ENCODE results near the gene CYTH1. TPM values are rescaled to one million over a fixed set of nuclear protein-coding genes. Genes with fewer than 3 reads are reported as not detected.

Gene CYTH1
- total and polyA plus RNA-seq, 10 of the 15 experiments (the other 5 are each of a cell fraction or from before 2014, with no cell fraction given): 6.6 to 188 (median 145) TPM

DNA sequence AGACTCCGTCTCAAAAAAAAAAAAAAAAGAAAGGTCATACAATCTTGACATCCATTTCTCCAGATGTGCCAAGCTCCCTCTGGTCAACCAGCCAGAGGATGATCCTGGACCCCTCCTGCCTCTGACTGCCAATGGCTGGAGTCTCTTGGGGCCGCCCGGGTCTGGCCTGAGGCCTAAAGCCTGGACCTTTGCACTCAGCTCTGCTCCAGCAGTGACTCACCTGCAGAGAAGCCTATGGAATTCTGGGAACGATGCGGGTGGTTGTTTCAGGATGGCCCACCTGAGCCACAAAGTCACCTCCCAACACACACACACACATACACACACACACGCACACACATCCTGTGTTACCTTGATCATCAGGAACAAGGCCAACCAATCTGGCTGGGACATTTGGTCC, 140.8 kb downstream of the CYTH1 start:
- RAD21 ChIA-PET (ENCODE audit: unreplicated experiment): no interaction called here
- intact Hi-C loops (cut with micrococcal nuclease; ENCODE audit: unreplicated experiment): no loop called here
- Histone ChIP-seq H3K36me3 (ENCODE audit: control insufficient read depth in 2 of 2, insufficient read depth in 2 of 2, low read length in 1 of 2) (no peaks in the 10 kb centered on the region), H3K4me3 (no peak overlapping the region), H3K4me2 (ENCODE audit: control insufficient read depth, insufficient read depth) (no peak overlapping the region), H3K27ac (ENCODE audit: control insufficient read depth, insufficient read depth) (no peak overlapping the region), H3K4me1 (ENCODE audit: control insufficient read depth, insufficient read depth, low read length) (peaks cover 15% of the 10 kb centered on the region), H2AFZ (ENCODE audit: control insufficient read depth, low read depth, low read length) (no peak overlapping the region), H4K20me1 (ENCODE audit: control insufficient read depth, insufficient read depth) (no peaks in the 10 kb centered on the region), H3K79me2 (ENCODE audit: control insufficient read depth, insufficient read depth, low read length) (no peaks in the 10 kb centered on the region), H3K9me3 (replicated peaks; ENCODE audit: control insufficient read depth, insufficient read depth, low read length) (no peaks in the 10 kb centered on the region), H3K27me3 (replicated peaks in 1 of 2; ENCODE audit: control insufficient read depth in 2 of 2, insufficient read depth in 2 of 2, low read length in 1 of 2) (no peaks in the 10 kb centered on the region), H3K9ac (ENCODE audit: control insufficient read depth, insufficient read depth, low read length) (no peak overlapping the region)
- TF ChIP-seq NRF1 (conservative IDR thresholded peaks at IDR 0.05; ENCODE audit: low read depth, low read length) (no peak), MYB (IDR thresholded peaks at IDR 0.05; ENCODE audit: borderline replicate concordance, low read depth, low read length) (no peak), YY1 (IDR thresholded peaks at IDR 0.05; ENCODE audit: low read depth, low read length) (no peak)
- TF ChIP-seq, protein P1, sequence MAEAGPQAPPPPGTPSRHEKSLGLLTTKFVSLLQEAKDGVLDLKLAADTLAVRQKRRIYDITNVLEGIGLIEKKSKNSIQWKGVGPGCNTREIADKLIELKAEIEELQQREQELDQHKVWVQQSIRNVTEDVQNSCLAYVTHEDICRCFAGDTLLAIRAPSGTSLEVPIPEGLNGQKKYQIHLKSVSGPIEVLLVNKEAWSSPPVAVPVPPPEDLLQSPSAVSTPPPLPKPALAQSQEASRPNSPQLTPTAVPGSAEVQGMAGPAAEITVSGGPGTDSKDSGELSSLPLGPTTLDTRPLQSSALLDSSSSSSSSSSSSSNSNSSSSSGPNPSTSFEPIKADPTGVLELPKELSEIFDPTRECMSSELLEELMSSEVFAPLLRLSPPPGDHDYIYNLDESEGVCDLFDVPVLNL (IDR thresholded peaks at IDR 0.05; ENCODE audit: low read depth, low read length): no peak
- POLR2A ChIA-PET: no interaction called here
- in situ Hi-C loops (cut with MboI): no loop called here
- WGBS (ENCODE audit: insufficient coverage, insufficient replicate concordance, low lambda C conversion rate, missing lambda C conversion rate): 68% methylated on average over 5 of the region's 6 CpGs
- SMC1A ChIA-PET (ENCODE audit: uncharacterized antibody, unreplicated experiment): no interaction called here
- BruUV-seq (replicated peaks): no TSS peak
- CTCF ChIA-PET: no interaction called here
- no peak for ATAC-seq
- DNase-seq (ENCODE audit: low read depth, low spot score): no peak
- no peak for FAIRE-seq

DNA sequence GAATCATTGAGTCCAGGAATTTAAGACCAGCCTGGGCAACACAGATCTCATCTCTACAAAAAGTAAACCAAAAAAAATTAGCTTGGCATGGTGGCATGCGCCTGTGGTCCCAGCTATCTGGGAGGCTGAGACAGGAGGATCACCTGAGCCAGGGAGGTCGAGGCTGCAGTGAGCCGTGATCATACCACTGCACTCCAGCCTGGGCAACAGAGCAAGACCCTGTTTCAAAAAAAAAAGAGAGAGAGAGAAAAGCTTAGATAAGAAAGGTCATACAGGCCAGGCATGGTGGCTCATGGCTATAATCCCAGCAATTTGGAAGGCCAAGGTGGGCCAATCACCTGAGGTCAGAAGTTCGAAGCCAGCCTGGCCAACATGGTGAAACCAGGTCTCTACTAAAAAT, 141.4 kb downstream of the CYTH1 start:
- Histone ChIP-seq H2AFZ (ENCODE audit: control insufficient read depth, low read depth, low read length) (no peak overlapping the region), H3K36me3 (ENCODE audit: control insufficient read depth in 2 of 2, insufficient read depth in 2 of 2, low read length in 1 of 2) (no peaks in the 10 kb centered on the region), H3K27me3 (replicated peaks in 1 of 2; ENCODE audit: control insufficient read depth in 2 of 2, insufficient read depth in 2 of 2, low read length in 1 of 2) (no peaks in the 10 kb centered on the region), H3K4me3 (no peak overlapping the region), H3K9ac (ENCODE audit: control insufficient read depth, insufficient read depth, low read length) (no peak overlapping the region), H4K20me1 (ENCODE audit: control insufficient read depth, insufficient read depth) (no peaks in the 10 kb centered on the region), H3K9me3 (replicated peaks; ENCODE audit: control insufficient read depth, insufficient read depth, low read length) (no peaks in the 10 kb centered on the region), H3K4me2 (ENCODE audit: control insufficient read depth, insufficient read depth) (no peak overlapping the region), H3K4me1 (ENCODE audit: control insufficient read depth, insufficient read depth, low read length) (peaks cover 10% of the 10 kb centered on the region), H3K79me2 (ENCODE audit: control insufficient read depth, insufficient read depth, low read length) (no peaks in the 10 kb centered on the region), H3K27ac (ENCODE audit: control insufficient read depth, insufficient read depth) (no peak overlapping the region)
- in situ Hi-C loops (cut with MboI): no loop called here
- intact Hi-C loops (cut with micrococcal nuclease; ENCODE audit: unreplicated experiment): no loop called here
- DNase-seq (ENCODE audit: low read depth, low spot score) (no peak), ATAC-seq (no peak), FAIRE-seq (no peak)
- BruUV-seq (replicated peaks): no TSS peak
- ChIA-PET RAD21 (ENCODE audit: unreplicated experiment) (no interaction called here), POLR2A (no interaction called here), CTCF (no interaction called here), SMC1A (ENCODE audit: uncharacterized antibody, unreplicated experiment) (interaction anchor here (1.4 kb wide), 1 partner anchor 102 kb away, joined by 3 read pairs; no protein-coding TSS in a partner anchor)
- 41% methylated on average over 4 of the region's 4 CpGs for WGBS (ENCODE audit: insufficient coverage, insufficient replicate concordance, low lambda C conversion rate, missing lambda C conversion rate)
- TF ChIP-seq POU2F2 (IDR thresholded peaks at IDR 0.05; ENCODE audit: borderline replicate concordance, low read depth, low read length): no peak
- TF ChIP-seq, protein P2, sequence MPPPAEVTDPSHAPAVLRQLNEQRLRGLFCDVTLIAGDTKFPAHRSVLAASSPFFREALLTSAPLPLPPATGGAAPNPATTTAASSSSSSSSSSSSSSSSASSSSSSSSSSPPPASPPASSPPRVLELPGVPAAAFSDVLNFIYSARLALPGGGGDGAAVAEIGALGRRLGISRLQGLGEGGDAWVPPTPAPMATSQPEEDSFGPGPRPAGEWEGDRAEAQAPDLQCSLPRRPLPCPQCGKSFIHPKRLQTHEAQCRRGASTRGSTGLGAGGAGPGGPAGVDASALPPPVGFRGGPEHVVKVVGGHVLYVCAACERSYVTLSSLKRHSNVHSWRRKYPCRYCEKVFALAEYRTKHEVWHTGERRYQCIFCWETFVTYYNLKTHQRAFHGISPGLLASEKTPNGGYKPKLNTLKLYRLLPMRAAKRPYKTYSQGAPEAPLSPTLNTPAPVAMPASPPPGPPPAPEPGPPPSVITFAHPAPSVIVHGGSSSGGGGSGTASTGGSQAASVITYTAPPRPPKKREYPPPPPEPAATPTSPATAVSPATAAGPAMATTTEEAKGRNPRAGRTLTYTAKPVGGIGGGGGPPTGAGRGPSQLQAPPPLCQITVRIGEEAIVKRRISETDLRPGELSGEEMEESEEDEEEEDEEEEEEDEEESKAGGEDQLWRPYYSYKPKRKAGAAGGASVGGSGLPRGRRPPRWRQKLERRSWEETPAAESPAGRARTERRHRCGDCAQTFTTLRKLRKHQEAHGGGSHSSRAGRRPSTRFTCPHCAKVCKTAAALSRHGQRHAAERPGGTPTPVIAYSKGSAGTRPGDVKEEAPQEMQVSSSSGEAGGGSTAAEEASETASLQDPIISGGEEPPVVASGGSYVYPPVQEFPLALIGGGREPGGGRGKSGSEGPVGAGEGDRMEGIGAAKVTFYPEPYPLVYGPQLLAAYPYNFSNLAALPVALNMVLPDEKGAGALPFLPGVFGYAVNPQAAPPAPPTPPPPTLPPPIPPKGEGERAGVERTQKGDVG (CRISPR knock-in tag; IDR thresholded peaks at IDR 0.05): no peak
- no peak for TF ChIP-seq EED (IDR thresholded peaks at IDR 0.05; ENCODE audit: low read depth)
- no peak for TF ChIP-seq ETV6 (conservative IDR thresholded peaks at IDR 0.05 in 1 of 2, IDR thresholded peaks at IDR 0.05 in 1 of 2; ENCODE audit: borderline replicate concordance in 1 of 2, low read depth in 1 of 2)
- TF ChIP-seq, protein P1 (IDR thresholded peaks at IDR 0.05; ENCODE audit: low read depth, low read length): no peak
- no peak for TF ChIP-seq BHLHE40 (IDR thresholded peaks at IDR 0.05; ENCODE audit: borderline replicate concordance in 1 of 2, low read depth in 2 of 2, low read length in 1 of 2)
- TF ChIP-seq, protein P3, sequence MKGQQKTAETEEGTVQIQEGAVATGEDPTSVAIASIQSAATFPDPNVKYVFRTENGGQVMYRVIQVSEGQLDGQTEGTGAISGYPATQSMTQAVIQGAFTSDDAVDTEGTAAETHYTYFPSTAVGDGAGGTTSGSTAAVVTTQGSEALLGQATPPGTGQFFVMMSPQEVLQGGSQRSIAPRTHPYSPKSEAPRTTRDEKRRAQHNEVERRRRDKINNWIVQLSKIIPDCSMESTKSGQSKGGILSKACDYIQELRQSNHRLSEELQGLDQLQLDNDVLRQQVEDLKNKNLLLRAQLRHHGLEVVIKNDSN (IDR thresholded peaks at IDR 0.05; ENCODE audit: borderline replicate concordance, extremely low read length, insufficient read depth, low read depth, low read length): no peak
- TF ChIP-seq NR2F1 (conservative IDR thresholded peaks at IDR 0.05): no peak

All from GM12878 (cell line).